KG1 (cell line): ENCODE results near the gene PCDHGA8.
"Not testable (repeated sequence)": the region's sequence is repeated elsewhere in the genome, so short reads cannot be mapped to it uniquely, and the experiment has no call there.

Source experiments
- DNase-seq: peaks from one replicate; lab custom pipeline; 2025; lab: John Stamatoyannopoulos, UW

The PCDHGA8 gene

DNA sequence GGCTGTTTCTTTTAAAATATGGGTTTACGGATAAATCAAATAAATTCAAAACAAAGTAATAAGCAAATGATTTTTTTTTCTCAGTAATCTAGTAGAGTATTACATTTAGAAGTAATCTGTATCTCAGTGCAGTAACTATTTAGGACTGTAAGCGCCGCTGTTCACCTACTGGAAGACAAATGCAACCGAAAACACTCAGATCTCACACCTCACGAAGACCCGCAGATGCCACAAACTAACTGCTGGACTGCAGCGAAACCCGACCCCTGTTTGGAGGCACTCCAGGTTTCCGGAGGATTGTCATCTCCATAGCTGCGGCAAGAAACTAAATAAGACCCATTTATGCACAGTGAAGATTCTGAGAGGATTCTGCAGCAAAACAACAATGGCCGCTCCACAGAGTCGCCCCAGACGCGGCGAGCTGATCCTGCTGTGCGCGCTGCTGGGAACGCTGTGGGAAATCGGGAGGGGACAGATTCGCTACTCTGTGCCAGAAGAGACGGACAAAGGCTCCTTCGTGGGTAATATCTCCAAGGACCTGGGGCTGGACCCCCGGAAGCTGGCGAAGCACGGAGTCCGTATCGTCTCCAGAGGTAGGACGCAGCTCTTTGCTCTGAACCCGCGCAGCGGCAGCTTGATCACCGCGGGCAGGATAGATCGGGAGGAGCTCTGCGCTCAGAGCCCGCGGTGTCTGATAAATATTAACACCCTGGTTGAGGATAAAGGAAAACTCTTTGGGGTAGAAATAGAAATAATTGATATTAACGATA is at the start of gene PCDHGA8:
TSS of gene PCDHGA8 (plus strand) at position 205 of the 770 bp plus-strand sequence. CDS start at position 386, 181 bp downstream.
- no peak for DNase-seq

GRCh38 chr5:141342773-141343172 is 49.7 kb upstream of the PCDHGA8 start:
- no peak for DNase-seq

DNA sequence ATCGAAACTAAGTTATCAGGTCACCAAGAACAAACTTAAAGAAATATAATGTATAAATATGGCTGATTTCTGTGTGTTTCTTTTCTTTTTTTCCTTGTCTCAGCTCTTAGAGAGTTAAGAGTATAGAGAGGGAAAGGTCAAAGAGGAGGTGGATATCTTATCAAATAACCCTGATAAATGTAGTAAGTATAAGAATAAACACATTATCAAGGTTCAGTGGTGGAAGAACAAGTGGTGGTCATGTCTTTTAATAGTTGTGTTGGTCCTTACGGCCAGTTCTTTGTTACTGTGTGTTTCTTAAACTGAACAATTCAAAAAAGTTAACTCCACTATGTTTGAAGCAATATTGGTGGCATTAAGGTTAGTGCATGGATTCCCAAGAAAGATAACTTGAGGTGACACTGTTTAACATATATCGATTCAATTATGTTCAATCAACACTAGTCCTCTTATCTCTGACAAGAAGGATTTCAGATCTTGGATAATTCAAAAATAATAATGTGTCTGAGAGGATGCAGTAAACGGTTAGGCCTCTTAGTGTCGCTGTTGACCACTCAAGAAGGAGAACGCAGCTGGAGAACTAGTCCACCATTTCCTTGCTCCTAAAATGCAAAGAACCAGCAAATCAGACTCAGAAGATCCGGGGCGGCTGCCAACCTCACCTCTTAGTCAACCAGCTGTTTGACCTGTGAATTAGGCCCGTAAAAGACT is 49.0 kb upstream of the PCDHGA8 start, which contains the start of gene PCDHGA3:
TSS of gene PCDHGA3 (plus strand) at position 588 of the 711 bp plus-strand sequence. CDS start 205 bp downstream, outside the sequence.
- no peak for DNase-seq

DNA sequence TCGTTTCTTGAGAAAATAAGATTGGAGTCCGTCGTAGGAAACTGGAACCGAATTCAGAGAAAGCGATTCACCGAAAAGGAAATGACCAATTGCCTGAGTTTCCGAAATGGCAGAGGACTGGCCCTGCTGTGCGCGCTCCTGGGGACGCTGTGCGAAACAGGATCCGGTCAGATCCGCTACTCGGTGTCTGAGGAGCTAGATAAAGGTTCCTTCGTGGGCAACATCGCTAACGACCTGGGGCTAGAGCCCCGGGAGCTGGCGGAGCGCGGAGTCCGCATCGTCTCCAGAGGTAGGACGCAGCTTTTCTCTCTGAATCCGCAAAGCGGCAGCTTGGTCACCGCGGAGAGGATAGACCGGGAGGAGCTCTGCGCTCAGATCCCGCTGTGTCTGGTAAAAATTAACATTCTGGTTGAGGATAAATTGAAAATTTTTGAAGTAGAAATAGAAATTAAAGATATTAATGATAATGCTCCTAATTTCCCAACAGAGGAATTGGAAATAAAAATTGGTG is 48.4 kb upstream of the PCDHGA8 start:
- DNase-seq = no peak

DNA sequence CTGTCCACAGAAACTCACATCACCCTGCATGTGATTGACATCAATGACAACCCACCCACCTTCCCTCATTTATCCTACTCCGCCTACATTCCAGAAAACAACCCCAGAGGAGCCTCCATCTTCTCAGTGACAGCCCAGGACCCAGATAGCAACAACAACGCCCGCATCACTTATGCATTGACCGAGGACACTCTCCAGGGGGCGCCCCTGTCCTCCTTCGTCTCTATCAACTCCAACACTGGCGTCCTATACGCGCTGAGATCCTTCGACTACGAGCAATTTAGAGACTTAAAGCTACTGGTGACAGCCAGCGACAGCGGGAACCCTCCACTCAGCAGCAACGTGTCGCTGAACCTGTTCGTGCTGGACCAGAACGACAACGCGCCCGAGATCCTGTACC is 47.1 kb upstream of the PCDHGA8 start:
- DNase-seq = no peak

DNA sequence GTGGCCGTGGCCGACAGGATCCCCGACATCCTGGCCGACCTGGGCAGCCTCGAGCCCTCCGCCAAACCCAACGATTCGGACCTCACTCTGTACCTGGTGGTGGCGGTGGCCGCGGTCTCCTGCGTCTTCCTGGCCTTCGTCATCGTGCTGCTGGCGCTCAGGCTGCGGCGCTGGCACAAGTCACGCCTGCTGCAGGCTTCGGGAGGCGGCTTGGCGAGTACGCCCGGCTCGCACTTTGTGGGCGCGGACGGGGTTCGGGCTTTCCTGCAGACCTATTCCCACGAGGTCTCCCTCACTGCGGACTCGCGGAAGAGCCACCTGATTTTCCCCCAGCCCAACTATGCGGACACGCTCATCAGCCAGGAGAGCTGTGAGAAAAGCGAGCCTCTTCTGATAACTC is 46.4 kb upstream of the PCDHGA8 start:
- DNase-seq = not testable (repeated sequence)

- DNase-seq = no peak
Observed at GRCh38 chr5:141349917-141350619, 42.4 kb upstream of the PCDHGA8 start, which contains the start of gene PCDHGB1. TSS of gene PCDHGB1 (plus strand) at chr5:141350099. CDS start at chr5:141350261, 162 bp downstream.

DNA sequence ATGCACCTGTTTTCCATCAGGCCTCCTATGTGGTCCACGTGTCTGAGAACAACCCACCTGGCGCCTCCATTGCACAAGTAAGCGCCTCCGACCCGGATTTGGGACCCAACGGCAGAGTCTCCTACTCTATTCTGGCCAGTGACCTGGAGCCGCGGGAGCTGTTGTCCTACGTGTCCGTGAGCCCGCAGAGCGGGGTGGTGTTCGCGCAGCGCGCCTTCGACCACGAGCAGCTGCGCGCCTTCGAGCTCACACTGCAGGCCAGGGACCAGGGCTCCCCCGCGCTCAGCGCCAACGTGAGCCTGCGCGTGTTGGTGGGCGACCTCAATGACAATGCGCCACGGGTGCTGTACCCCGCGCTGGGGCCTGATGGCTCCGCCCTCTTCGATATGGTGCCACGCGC is 40.8 kb upstream of the PCDHGA8 start:
- DNase-seq = no peak

GRCh38 chr5:141354900-141355469 is 37.4 kb upstream of the PCDHGA8 start, which contains the start of gene PCDHGA4:
TSS of gene PCDHGA4 (plus strand) at chr5:141355021. CDS start at chr5:141355108, 87 bp downstream.
- no peak for DNase-seq

GRCh38 chr5:141355641-141356040 is 36.8 kb upstream of the PCDHGA8 start:
- no peak for DNase-seq

DNA sequence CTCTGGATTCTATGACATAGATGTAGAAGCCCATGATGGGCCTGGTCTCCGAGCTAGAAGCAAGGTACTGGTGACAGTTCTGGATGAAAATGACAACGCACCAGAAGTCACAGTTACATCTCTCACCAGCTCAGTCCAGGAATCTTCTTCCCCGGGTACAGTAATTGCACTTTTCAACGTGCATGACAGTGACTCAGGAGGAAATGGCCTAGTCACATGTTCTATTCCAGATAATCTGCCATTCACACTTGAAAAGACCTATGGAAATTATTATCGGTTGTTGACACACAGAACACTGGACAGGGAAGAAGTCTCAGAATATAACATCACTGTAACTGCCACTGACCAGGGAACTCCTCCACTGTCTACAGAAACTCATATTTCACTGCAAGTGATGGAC is 36.3 kb upstream of the PCDHGA8 start:
- no peak for DNase-seq

DNA sequence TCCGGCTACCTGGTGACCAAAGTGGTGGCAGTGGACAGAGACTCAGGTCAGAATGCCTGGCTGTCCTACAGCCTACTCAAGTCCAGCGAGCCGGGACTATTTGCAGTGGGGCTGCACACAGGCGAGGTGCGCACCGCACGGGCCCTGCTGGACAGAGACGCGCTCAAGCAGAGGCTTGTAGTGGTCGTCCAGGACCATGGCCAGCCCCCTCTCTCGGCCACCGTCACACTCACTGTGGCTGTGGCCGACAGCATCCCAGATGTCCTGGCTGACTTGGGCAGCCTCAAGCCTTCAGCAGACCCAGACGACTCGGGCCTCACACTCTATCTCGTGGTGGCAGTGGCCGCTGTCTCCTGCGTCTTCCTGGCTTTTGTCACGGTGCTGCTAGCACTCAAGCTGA is 35.5 kb upstream of the PCDHGA8 start:
- no peak for DNase-seq

GRCh38 chr5:141359790-141360426 is 32.5 kb upstream of the PCDHGA8 start, which contains the start of gene PCDHGB2:
TSS of gene PCDHGB2 (plus strand) at chr5:141359994. CDS start at chr5:141360136, 142 bp downstream.
- no peak for DNase-seq

GRCh38 chr5:141360685-141361084 is 31.7 kb upstream of the PCDHGA8 start:
- no peak for DNase-seq

DNA sequence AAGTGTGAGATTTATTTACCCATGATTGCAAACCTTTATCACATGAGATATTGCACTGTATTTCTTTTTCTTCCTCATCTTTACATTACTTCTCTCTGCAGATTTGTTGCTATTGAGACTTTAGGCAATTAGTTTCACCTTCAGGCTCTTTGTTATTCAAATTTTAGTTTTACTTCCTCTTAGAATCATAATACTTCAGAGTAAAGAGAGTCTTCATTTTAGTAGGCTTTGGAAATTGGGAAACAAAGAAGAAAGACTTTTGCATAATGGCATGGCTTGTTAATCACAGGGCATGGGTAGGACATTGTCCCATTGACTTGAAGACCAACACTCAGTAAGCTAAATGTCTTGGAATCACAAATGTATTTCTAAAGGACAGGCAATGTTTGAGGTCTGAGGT is 29.7 kb upstream of the PCDHGA8 start:
- no peak for DNase-seq

- no peak for DNase-seq
Observed at GRCh38 chr5:141363952-141364660, 28.3 kb upstream of the PCDHGA8 start, which contains the start of gene PCDHGA5. TSS of gene PCDHGA5 (plus strand) at chr5:141364162. CDS start at chr5:141364331, 169 bp downstream.

DNA sequence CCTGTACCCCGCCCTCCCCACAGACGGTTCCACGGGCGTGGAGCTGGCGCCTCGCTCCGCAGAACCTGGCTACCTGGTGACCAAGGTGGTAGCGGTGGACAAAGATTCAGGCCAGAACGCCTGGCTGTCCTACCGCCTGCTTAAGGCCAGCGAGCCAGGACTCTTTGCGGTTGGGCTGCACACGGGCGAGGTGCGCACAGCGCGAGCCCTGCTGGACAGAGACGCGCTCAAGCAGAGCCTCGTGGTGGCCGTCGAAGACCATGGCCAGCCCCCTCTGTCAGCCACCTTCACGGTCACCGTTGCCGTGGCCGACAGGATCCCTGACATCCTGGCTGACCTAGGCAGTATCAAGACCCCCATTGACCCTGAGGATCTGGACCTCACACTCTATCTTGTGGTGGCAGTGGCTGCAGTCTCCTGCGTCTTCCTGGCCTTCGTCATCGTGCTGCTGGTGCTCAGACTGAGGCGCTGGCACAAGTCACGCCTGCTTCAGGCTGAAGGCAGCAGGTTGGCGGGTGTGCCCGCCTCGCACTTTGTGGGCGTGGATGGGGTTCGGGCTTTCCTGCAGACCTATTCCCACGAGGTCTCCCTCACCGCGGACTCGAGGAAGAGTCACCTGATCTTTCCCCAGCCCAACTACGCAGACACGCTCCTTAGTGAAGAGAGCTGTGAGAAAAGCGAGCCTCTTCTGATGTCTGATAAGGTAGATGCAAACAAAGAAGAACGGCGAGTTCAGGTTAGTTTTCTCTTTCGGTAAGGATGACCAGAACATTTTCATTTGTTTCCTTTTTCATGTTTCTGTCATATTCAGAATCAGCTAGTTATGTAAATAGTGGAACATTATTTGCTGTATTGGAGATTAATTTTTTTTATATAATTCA is 26.2 kb upstream of the PCDHGA8 start:
- no peak for DNase-seq

DNA sequence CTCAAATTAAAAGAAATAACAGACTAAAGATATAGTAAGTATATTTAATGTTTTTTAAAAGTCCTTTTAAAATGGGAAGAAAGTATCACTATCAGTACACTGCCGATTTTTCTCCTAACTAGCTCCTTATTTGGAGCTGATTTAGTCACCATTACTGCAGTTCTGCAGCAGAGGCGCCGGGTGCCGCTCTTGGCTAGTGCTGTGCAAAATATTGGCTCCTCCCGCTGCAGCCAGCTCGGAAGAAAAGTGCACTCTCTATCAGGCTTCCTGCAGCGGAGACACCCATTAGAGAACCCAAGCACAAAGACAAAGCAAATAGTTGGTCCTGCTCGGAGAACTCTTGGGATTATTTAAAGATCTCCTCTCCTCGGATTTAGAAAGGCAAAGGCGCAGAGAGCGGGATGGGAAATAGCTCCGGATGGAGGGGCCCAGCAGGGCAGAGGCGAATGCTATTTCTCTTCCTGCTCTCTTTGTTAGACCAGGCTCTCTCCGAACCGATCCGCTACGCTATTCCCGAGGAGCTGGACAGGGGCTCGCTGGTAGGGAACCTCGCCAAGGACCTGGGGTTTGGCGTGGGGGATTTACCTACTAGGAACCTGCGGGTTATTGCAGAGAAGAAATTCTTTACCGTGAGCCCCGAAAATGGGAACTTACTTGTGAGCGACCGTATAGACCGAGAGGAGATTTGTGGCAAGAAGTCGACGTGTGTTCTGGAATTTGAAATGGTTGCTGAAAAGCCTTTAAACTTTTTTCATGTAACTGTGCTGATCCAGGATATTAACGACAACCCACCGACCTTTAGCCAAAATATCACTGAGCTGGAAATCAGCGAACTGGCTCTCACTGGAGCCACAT is 22.2 kb upstream of the PCDHGA8 start, which contains the start of gene PCDHGB3:
TSS of gene PCDHGB3 (plus strand) at position 249 of the 855 bp plus-strand sequence. CDS start at position 402, 153 bp downstream.
- no peak for DNase-seq
